HG03060 (cell line): ENCODE data around the gene IL17A.
"Not testable (repeated sequence)": the region's sequence is repeated elsewhere in the genome, so short reads cannot be mapped to it uniquely, and the experiment has no call there.

ENCODE experiments used
- ATAC-seq: cut with Tn5 transposase; IDR thresholded peaks from one replicate; pipeline ENCODE4 v1.9.1; 2021; ENCODE audit warnings: low read depth, moderate number of reproducible peaks; ENCODE audit not compliant: unreplicated experiment

IL17A gene

DNA sequence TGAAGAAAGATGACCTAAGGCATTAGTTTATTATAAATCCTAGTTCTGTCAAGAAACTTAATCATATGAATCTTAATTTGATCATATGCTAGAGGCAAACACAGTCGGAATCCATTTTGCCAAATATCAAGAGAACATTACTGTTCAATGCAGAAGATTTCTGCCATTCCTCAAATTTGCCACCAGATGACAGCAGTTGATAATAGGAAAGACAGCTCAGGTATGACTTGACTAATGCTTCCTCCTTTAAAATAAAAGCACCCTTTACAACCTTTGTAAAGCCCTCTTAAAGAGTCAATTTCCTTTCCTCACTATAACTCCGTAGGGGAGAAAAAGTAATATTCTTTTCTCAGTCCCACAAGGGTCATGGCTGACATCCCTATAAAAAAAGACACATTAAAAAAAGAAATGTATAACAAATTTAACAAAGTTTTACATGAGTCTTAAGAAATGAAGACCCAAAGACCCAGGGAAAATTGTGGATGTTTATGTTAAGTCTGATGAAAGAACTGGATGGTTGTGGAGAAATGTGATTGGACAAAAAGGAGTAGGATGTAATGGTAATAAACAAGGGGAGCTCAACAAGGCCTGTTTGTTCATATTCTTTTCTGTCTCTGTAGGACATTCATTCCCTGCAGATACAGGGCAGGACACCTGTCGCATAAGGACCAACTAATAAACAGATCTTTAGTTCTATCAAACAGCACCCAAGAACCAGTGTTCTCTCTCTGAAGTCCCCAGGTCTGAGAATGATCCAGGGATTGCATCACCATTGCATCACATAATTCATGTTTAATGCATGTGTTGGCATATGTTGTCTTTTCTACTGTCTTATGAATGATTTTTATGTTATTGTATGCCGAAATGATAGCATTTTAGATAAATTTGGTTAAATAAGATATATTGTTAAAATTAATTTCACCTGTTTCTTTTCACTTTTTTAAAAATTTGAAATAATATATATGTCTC lies 23.0 kb upstream of the IL17A start:
- peak; percentile 40 for ATAC-seq

DNA sequence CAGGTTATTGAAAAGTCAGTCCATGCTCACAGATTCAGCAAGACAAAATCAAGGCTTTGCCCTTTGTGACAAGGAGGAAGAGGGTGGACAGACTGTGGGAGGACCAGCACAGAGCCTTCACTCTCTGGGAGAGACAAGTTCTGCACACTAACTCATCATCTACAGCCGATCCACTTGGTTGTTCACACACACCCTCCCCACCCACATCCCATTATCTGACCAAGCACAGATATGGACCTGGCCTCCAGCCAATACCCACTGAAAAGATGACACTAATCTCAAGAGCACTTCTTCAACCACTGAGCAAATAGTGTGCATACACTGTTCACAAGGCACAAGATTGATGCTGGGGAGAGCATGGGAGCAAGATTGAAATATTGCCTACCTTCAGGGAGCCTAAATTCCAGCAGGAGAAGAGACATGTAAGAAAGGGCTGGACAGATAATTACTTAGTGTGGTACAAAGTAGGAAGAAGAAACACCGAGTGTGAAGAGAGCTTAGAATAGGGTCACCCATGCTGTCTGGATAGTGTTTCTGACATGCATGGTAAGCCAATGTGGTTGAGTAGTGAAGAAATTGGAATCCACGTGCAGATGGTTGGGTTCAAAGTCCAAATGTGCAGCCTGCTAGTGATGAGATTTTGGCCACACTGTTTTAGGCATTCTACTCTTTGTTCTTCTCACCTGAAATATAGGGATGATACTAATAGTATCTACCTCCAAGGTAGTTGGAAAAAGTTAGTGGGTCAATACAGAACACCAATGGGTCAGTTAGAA lies 21.7 kb upstream of the IL17A start:
- no peak for ATAC-seq

DNA sequence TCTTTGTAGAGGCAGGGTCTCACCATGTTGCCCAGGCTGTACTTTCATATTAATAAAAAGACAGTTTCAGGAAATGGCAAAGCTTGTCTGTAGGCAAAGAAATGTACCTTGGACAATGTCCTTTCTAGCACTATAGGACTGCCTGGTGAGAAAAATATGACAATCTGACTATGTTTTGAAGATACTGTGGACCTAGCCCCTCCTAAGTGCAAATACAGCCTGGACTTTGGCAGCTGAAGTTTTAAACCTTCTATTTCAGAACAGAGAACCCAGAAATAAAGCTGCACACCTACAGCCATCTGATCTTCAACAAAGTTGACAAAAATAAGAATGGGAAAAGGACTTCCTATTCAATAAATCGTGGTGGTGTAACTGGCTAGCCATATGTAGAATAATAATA lies 18.9 kb upstream of the IL17A start:
- ATAC-seq = no peak

DNA sequence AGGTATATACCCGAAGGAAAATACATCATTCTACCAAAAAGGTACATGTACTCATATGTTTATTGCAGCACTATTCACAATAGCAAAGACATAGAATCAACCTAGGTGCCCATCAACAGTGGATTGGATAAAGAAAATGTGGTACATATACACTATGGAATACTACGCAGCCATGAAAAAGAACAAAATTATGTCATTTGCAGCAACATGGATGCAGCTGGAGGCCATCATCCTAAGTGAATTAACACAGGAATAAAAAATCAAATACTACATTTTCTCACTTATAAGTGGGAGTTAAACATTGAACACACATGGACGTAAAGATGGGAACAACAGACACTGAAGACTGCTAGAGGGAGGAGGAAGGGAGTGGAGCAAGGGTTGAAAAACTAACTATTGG lies 17.8 kb upstream of the IL17A start:
- not testable (repeated sequence) for ATAC-seq

DNA sequence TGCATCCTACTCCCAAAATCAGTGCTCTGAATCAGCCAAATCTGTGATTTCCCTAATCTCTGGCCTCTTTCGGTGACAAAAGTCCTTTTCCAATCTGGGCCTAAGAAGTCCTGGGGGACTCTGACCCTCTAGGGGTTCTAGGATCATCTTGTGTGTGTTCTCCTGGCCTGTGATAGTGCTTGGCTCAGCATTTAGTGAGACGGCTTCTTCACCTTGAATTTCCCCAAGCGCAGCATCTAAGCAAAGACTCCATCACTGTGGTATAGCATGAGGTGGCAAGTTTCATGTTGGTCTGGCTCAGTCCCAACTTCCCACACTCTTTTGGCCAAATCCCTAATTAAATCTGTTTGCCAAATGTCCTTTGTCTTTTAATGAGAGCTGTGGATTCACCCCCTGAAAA lies 12.1 kb upstream of the IL17A start:
- ATAC-seq = no peak

DNA sequence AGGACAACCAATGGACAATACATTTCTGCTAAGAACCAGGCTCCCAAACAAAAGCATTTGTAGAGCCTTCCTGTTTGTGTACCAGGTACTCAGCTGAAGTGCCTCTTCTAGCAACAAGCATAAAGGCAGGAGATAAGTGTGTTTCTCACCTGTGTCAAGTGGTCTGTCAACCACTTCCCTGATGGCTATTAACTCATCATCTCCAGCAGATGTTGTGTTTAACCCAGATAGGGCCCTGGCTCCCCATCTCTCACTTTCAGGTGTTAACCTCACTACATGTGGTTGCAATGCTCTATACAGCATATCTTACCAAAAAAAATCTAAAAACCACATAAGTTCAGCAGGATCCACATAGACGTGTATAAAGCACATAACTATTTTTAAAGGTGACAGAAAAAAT lies 9.6 kb upstream of the IL17A start:
- ATAC-seq = peak; percentile 70

DNA sequence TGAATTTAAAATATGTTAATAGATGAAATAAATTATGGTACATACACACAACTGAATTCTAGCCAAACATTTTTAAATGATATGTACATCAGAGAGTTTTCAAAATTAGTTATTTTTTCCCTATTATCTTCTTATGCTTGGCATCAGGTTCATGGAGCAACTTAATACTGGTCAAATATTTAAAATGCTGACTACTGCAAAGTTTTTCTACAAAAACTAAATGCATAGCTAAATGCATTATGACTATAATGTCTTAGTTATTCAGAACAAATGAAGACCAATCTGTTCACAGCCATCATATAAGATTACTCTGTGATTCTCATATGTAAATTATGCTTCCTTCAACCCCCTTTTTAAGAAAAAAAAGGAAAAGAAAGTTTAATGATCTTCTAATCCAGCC lies 8.2 kb upstream of the IL17A start:
- no peak for ATAC-seq

DNA sequence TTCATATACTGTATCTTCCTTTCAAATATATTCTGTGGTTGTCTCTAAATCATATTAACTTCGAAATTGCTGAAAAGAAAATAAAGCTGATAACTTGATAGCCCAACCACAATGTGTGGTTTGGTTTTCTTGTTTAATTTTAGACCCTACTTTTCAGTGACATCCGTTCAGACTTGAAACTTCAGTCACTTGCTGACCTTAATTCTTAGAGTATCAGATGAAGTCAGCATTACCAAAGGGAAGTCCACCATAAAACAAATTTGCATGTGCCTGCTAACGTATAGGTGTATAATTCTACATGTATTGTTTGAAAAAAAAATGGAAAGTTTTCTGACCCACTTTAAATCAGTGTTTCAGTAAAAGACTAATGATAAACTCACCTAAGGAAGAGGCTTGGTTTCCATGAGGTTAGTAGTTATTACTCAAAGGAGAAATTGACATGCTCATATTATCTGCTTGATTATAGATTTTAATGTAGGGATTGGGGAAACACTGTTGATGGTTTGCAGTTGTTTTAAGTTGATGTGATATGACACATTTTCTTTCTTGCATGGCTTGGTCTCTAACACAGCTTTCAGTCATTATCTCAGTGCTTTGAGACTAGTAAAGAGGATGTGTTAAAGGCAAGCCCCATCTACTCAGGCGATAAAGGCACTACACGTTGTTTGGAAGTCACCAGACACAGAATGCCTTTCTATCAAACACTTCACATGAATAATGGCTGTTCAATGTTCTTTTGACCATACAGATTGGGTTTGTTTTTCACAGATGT lies 5.2 kb upstream of the IL17A start:
- peak; percentile 65 for ATAC-seq

DNA sequence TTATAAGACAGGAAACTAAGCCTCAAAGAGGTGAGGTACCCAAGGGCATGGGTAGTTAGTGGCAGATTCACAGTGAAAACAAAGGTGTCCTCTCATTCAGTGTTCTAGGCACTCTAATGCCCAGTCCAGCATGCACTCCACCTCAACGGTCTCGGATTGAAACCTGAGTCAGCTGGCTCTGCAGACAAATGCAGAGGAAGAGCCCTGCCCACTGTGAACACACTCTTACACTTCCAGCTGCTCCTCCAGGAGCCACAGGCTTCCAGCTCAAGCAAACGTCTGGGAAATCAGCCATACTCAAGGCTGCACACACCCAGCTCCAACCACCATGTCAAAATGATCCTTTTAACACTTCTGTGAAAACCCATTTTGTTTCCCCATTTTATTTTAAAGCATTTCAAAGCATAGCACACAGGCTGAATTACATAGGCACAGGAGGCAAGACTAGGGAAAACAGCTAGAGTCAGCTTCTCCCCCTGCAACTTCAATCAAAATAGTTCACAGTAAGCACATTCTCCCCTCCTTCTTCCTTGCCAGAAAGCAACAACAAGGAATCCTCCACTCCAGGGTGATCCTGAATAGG lies 3.0 kb upstream of the IL17A start:
- no peak for ATAC-seq

DNA sequence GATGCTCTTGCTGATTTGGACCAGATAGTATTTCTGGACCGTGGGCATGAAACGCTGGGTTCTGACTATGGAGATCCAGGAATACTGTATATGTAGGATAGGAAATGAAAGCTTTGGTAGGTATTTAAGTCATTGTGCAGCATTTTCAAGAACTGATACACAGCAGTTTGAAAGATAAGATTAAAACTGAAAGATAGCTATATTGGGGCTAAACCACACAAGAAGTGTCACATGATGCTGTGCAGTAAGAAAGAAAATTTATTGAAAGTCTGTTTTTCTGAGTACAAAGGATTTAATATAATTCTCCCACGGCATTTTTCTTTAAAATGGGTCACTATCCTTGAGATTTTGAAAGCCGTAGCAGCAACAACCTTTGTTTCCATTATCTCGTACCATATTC lies 305 bp downstream of the IL17A start:
- peak; percentile 86 for ATAC-seq

DNA sequence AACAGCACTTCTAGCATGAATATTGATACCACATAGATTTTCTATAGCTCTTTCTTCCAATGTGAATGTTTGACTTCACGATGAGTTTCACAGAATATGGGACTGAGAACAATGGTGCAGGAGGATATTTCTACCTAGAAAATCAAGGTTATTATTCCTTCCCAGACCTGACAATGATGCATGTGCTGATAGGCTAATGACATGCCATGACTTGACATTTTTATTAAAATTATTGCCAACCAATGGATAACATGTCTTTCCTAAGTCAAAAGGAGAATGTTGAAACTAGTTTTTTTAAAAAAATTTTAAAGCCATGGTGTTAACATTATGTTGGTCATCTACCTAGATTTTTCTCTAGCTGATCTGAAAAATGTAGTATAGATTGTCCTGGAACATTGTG lies 923 bp downstream of the IL17A start:
- ATAC-seq = no peak

DNA sequence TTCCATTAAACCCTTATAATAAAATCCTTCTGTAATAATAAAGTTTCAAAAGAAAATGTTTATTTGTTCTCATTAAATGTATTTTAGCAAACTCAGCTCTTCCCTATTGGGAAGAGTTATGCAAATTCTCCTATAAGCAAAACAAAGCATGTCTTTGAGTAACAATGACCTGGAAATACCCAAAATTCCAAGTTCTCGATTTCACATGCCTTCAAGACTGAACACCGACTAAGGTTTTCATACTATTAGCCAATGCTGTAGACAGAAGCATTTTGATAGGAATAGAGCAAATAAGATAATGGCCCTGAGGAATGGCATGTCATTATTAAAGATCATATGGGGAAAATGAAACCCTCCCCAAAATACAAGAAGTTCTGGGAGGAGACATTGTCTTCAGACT lies 3.8 kb downstream of the IL17A start:
- no peak for ATAC-seq

DNA sequence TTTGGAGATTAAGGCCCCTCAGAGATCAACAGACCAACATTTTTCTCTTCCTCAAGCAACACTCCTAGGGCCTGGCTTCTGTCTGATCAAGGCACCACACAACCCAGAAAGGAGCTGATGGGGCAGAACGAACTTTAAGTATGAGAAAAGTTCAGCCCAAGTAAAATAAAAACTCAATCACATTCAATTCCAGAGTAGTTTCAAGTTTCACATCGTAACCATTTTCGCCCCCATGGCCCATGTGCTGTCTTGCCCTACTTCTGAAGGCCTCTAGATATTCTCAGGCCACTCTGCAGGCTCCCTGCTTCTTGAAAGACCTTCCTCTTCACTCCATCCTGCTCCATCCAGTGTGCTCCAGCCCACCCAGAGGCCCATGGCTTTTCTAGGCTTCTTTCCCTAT lies 4.2 kb downstream of the IL17A start:
- ATAC-seq = no peak

DNA sequence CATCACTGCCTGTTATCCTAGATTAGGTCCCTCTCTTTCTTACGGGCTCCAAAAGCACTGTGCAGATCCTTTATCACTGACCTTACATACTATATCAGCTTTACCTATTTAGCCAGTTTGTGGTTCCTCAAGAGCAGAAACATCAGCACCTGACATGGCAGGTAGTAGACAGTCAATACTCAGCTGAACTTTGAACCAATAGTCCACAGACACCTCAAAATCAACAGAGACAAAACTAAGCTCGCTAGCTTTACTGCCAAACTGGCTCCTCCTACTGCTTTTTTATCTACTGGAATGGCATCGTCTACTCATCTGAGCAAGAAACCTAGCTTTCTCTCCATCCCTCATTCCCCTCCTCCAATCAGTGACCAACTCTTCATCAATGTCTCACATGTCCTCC lies 5.6 kb downstream of the IL17A start:
- ATAC-seq = no peak

DNA sequence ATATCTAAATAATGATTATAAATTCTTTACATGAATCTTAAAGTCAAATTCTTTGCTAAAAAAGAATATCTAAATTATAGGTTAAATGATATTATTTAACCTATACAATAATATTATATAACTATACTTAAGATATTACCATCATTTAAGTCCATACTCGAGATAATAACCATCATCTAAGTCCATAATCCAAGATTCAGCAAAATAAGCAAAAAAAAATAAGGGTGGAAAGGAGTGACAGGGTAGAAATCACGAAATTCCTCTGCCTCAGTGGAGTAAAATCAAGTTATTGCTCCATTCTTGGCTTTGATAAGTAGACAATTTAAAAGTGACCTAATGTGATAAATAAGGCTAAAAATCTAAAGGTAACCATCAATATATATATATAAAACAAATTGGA lies 9.7 kb downstream of the IL17A start:
- no peak for ATAC-seq

DNA sequence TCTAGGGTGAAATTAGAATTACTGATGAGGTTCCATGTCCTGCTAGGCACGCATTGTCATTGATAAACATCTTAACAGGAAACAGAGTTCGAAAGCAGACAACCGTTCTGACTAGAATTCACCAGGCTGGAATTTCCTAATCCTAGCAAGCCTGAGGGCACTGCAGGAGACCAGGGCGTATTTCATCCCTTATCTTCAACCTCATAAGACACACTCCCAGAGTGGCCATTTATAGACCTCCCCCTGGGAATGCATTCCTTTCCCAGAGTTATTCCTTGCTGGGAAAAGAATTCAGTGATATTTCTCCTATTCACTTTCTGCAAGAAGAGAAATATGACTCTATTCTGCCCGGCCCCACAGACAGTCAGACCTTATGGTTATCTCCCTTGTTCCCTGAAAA lies 13.9 kb downstream of the IL17A start:
- ATAC-seq = not testable (repeated sequence)

DNA sequence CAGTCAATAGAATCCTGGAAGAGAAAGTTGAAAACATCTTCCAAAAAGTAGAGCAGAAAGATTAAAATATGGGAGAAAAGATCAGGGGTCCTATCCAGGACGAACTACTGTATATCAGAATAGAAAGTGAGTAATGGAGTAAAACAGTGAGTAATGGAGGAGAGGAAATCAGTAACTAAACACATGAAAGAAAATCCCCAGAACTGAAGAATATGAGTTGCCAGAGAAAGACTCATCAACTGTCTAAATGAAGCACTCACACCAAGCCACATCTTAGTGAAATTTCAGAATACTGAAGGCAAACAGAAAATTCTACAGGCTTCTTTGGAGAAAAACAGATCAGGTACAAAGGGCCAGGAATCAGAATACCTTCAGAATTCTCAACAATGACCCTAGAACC lies 14.9 kb downstream of the IL17A start:
- no peak for ATAC-seq

DNA sequence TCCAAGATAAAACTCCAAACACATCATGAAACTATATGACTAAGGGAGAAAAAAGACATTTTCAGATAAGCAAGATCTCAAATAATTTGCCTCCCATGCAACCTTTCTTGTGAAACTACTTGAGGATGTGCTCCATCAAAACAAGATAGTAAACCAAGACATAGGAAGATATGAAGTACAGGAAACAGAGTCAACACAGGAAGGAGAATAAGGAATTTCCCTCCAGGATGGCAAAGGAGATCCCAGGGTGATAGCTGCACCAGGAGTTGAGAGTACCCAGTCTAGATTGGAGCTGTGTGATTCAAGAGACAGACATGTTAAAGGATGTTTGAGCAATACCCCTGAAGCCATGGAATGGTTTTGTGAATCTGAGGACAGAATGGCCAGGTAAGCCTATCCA lies 15.3 kb downstream of the IL17A start:
- ATAC-seq = no peak

DNA sequence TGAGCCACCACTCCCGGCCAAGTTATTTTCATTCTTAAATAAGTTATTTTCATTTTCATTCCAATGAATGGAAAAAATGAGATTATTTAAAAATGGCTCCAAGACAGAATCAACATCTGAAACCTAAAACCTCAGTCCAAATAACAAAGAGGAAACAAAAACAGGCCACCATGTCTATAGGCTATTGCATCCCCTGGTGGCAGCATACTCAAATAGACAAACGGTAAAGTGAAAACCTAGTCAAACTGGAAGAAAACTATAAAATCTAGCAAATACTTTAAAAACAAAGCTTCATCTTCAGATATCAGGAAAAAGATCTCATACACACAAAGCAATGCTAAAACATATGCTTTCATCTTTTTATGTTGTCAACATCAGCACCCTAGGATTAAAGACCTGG lies 20.9 kb downstream of the IL17A start:
- no peak for ATAC-seq

DNA sequence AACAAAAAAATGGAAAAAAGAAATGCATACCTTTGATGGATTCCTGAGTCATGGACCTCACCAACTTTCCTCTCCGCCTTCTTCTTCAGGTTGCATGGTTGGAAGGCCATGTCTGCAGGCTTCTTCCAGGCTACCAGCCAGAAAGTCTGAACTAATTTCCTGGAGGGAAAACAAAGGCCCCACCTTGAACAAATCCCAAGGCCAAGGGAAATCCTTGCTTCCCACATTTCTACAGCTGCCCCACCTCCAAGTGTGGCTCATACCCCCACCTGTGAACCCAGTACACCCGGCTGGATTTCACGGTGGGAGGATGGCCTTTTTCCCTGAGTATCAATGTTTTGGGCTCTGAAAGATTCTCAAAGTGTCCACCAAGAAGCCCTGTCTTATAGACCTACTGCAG lies 22.4 kb downstream of the IL17A start:
- no peak for ATAC-seq

DNA sequence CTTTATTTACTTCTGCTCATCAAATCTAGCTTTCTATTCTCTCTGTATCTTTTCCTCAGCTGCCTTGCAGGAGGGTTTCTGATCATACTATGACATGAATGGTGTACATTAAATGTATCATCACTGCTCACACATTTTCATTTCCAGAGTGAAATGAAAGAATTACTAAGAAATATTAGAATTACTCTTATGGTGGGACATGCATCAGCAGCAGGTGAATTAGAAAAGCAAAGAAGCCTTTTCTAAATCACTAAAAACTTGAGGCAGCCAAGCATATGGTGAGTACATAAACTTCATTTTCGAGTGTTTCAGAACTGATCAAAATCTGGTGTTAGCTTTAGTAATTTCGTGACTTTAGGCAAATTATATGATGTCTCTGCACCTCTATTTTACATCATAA lies 23.6 kb downstream of the IL17A start:
- peak; percentile 19 for ATAC-seq
